NCI-H2196 (cell line): ENCODE measurements around the gene KRTAP4-5.
"Not testable (repeated sequence)": the region's sequence is repeated elsewhere in the genome, so short reads cannot be mapped to it uniquely, and the experiment has no call there.

Experiments
- DNase-seq: peaks from one replicate; lab custom pipeline; 2025; ENCODE audit not compliant: unreplicated experiment; lab: John Stamatoyannopoulos, UW

KRTAP4-5 gene

GRCh38 chr17:41147531-41148204 is 2.0 kb downstream of the KRTAP4-5 start:
- DNase-seq, result no peak

GRCh38 chr17:41145261-41145660 is 4.4 kb downstream of the KRTAP4-5 start:
- no peak for DNase-seq

GRCh38 chr17:41144846-41145245 is 4.8 kb downstream of the KRTAP4-5 start:
- DNase-seq, result no peak

- no peak for DNase-seq
Measured at GRCh38 chr17:41141361-41141760, 8.3 kb downstream of the KRTAP4-5 start.

GRCh38 chr17:41140360-41141131 is 9.1 kb downstream of the KRTAP4-5 start, which contains the start of gene KRTAP4-6:
TSS of gene KRTAP4-6 (minus strand) at chr17:41140544. CDS start at chr17:41140487, 57 bp downstream.
- no peak for DNase-seq

- not testable (repeated sequence) for DNase-seq
Measured at GRCh38 chr17:41139865-41140264, 9.8 kb downstream of the KRTAP4-5 start.

GRCh38 chr17:41133880-41134735 is 15.5 kb downstream of the KRTAP4-5 start:
- DNase-seq, result no peak

- no peak for DNase-seq
Measured at GRCh38 chr17:41131979-41132378, 17.6 kb downstream of the KRTAP4-5 start.

- no peak for DNase-seq
Measured at GRCh38 chr17:41127371-41127770, 22.3 kb downstream of the KRTAP4-5 start.

- DNase-seq, result no peak
Measured at GRCh38 chr17:41126412-41126811, 23.2 kb downstream of the KRTAP4-5 start.

GRCh38 chr17:41125064-41125463 is 24.6 kb downstream of the KRTAP4-5 start:
- DNase-seq, result no peak

GRCh38 chr17:41123991-41124371 is 25.6 kb downstream of the KRTAP4-5 start, which contains the start of gene KRTAP4-12:
TSS of gene KRTAP4-12 (minus strand) at chr17:41124182. CDS start at chr17:41124122, 60 bp downstream.
- DNase-seq, result not testable (repeated sequence)

- DNase-seq, result not testable (repeated sequence)
Measured at GRCh38 chr17:41123292-41123990, 26.2 kb downstream of the KRTAP4-5 start.

GRCh38 chr17:41121742-41122141 is 27.9 kb downstream of the KRTAP4-5 start:
- DNase-seq, result no peak

GRCh38 chr17:41119696-41120690 is 29.6 kb downstream of the KRTAP4-5 start:
- DNase-seq, result not testable (repeated sequence)

GRCh38 chr17:41118721-41119120 is 30.9 kb downstream of the KRTAP4-5 start:
- DNase-seq, result no peak

- not testable (repeated sequence) for DNase-seq
Measured at GRCh38 chr17:41117846-41118386, 31.7 kb downstream of the KRTAP4-5 start, which contains the start of gene KRTAP4-11. TSS of gene KRTAP4-11 (minus strand) at chr17:41118373. CDS start at chr17:41118315, 58 bp downstream.

- DNase-seq, result no peak
Measured at GRCh38 chr17:41116297-41116696, 33.3 kb downstream of the KRTAP4-5 start.
